Activated CD4-positive, alpha-beta memory T cell treated with anti-CD3 and anti-CD28 coated beads for 36 hours (primary cell): ENCODE measurements around the gene GFOD1. TPM values are rescaled to one million over a fixed set of nuclear protein-coding genes. Genes with fewer than 3 reads are reported as not detected.
A peak's percentile ranks its signal among the peaks of the same experiment; 100 is the strongest.

Experiments
- CTCF ChIA-PET: fragments of 350-600 bp; sonication (Branson Sonifier 250); formaldehyde crosslinking; loops from one replicate; lab custom pipeline; 2021; ENCODE audit warnings: antibody characterized with exemption, inconsistent platforms; lab: Charles Lee
- POLR2A ChIA-PET: fragments of 350-600 bp; sonication (Branson Sonifier 250); formaldehyde crosslinking; loops from one replicate; lab custom pipeline; 2021; ENCODE audit warnings: antibody characterized with exemption; lab: Charles Lee
- DNase-seq: peaks from one replicate; pipeline ENCODE4 v3.0.0-alpha.2; 2020
- H3K27ac Mint-ChIP-seq: one replicate; pipeline ENCODE4 v1.8.0; 2021; ENCODE audit warnings: mixed read lengths
- H3K27me3 Mint-ChIP-seq: one replicate; pipeline ENCODE4 v1.8.0; 2021; ENCODE audit warnings: mixed read lengths
- H3K36me3 Mint-ChIP-seq: one replicate; pipeline ENCODE4 v1.8.0; 2021; ENCODE audit warnings: mixed read lengths
- H3K4me1 Mint-ChIP-seq: one replicate; pipeline ENCODE4 v1.8.0; 2021; ENCODE audit warnings: low read depth, mixed read lengths
- H3K4me3 Mint-ChIP-seq: one replicate; pipeline ENCODE4 v1.8.0; 2021; ENCODE audit warnings: mild to moderate bottlenecking, mixed read lengths
- H3K9me3 Mint-ChIP-seq: one replicate; pipeline ENCODE4 v1.8.0; 2021; ENCODE audit warnings: mixed read lengths
- intact Hi-C: fragments of 100-400 bp; cut with micrococcal nuclease; formaldehyde crosslinking; loops from one replicate; pipeline ENCODE4 v1.15.1; 2023
- total RNA-seq, 2 experiments: library from RNA; stranded (reverse); gene quantifications; one replicate each; pipeline ENCODE4 v1.2.3, GENCODE V29; 2021

GFOD1 gene
- total RNA-seq, 2 experiments from 2014 or later: 2.3 to 2.4 TPM

- no peak overlapping the region for H3K4me3 Mint-ChIP-seq
- H3K9me3 Mint-ChIP-seq: no peaks in the 10 kb centered on the region
- ChIA-PET CTCF (interaction anchor here (0.7 to 0.8 kb wide), 4 partner anchors 28 to 148 kb away, joined by 3 to 4 read pairs (median 3); partner anchors contain the start of gene SIRT5), POLR2A (interaction anchor here (0.8 to 3.0 kb wide), 4 partner anchors 28 to 149 kb away, joined by 3 to 13 read pairs (median 4); partner anchors contain the start of gene SIRT5)
- DNase-seq: peak; percentile 60
- no peak overlapping the region for H3K27ac Mint-ChIP-seq
- H3K27me3 Mint-ChIP-seq: no peaks in the 10 kb centered on the region
- no peaks in the 10 kb centered on the region for H3K36me3 Mint-ChIP-seq
- peaks cover 51% of the 10 kb centered on the region for H3K4me1 Mint-ChIP-seq
- intact Hi-C loops: loop anchor here (5.0 kb wide), 2 partner anchors 89 to 1116 kb away; no protein-coding TSS in a partner anchor
These were observed 61.2 kb downstream of the GFOD1 start for GRCh38 chr6:13425943-13426931.

GRCh38 chr6:13425270-13425873, 62.0 kb downstream of the GFOD1 start:
- no peak for DNase-seq
- H3K27ac Mint-ChIP-seq: no peak overlapping the region
- H3K36me3 Mint-ChIP-seq: no peaks in the 10 kb centered on the region
- CTCF ChIA-PET: interaction anchor here (0.7 to 0.8 kb wide), 2 partner anchors 29 to 149 kb away, joined by 3 to 4 read pairs; partner anchors contain the start of gene SIRT5
- POLR2A ChIA-PET: interaction anchor here (0.8 to 3.0 kb wide), 4 partner anchors 29 to 149 kb away, joined by 3 to 13 read pairs (median 4); partner anchors contain the start of gene SIRT5
- H3K27me3 Mint-ChIP-seq: no peaks in the 10 kb centered on the region
- intact Hi-C loops: loop anchor here (5.0 kb wide), 2 partner anchors 88 to 1117 kb away; no protein-coding TSS in a partner anchor
- H3K4me1 Mint-ChIP-seq: peaks cover 50% of the 10 kb centered on the region
- no peaks in the 10 kb centered on the region for H3K9me3 Mint-ChIP-seq
- no peak overlapping the region for H3K4me3 Mint-ChIP-seq

GRCh38 chr6:13423252-13423651, 64.1 kb downstream of the GFOD1 start:
- no peak for DNase-seq
- intact Hi-C loops: no loop called here
- ChIA-PET POLR2A (no interaction called here), CTCF (no interaction called here)
- Mint-ChIP-seq H3K36me3 (no peaks in the 10 kb centered on the region), H3K27me3 (no peaks in the 10 kb centered on the region), H3K9me3 (no peaks in the 10 kb centered on the region), H3K4me3 (no peak overlapping the region), H3K27ac (no peak overlapping the region), H3K4me1 (peaks cover 36% of the 10 kb centered on the region)

GRCh38 chr6:13422681-13423221, 64.6 kb downstream of the GFOD1 start:
- Mint-ChIP-seq H3K36me3 (no peaks in the 10 kb centered on the region), H3K27ac (no peak overlapping the region), H3K27me3 (no peaks in the 10 kb centered on the region), H3K4me1 (peaks cover 31% of the 10 kb centered on the region), H3K9me3 (no peaks in the 10 kb centered on the region), H3K4me3 (no peak overlapping the region)
- ChIA-PET POLR2A (no interaction called here), CTCF (no interaction called here)
- intact Hi-C loops: no loop called here
- DNase-seq: no peak

GRCh38 chr6:13421425-13422059, 65.9 kb downstream of the GFOD1 start:
- H3K4me1 Mint-ChIP-seq: peaks cover 22% of the 10 kb centered on the region
- POLR2A ChIA-PET: no interaction called here
- no peaks in the 10 kb centered on the region for H3K27me3 Mint-ChIP-seq
- H3K36me3 Mint-ChIP-seq: no peaks in the 10 kb centered on the region
- H3K27ac Mint-ChIP-seq: no peak overlapping the region
- no peak for DNase-seq
- CTCF ChIA-PET: no interaction called here
- no peaks in the 10 kb centered on the region for H3K9me3 Mint-ChIP-seq
- intact Hi-C loops: no loop called here
- H3K4me3 Mint-ChIP-seq: no peak overlapping the region

GRCh38 chr6:13420269-13420668, 67.1 kb downstream of the GFOD1 start:
- Mint-ChIP-seq H3K4me1 (peaks cover 9% of the 10 kb centered on the region), H3K36me3 (no peaks in the 10 kb centered on the region), H3K4me3 (no peak overlapping the region), H3K27me3 (no peaks in the 10 kb centered on the region), H3K9me3 (no peaks in the 10 kb centered on the region), H3K27ac (no peak overlapping the region)
- ChIA-PET CTCF (no interaction called here), POLR2A (no interaction called here)
- no peak for DNase-seq
- intact Hi-C loops: no loop called here

- Mint-ChIP-seq H3K27ac (no peak overlapping the region), H3K4me3 (no peak overlapping the region), H3K27me3 (no peaks in the 10 kb centered on the region), H3K9me3 (no peaks in the 10 kb centered on the region), H3K36me3 (no peaks in the 10 kb centered on the region), H3K4me1 (peaks cover 6% of the 10 kb centered on the region)
- DNase-seq: no peak
- ChIA-PET CTCF (no interaction called here), POLR2A (no interaction called here)
- intact Hi-C loops: no loop called here
These were observed 67.8 kb downstream of the GFOD1 start for GRCh38 chr6:13419422-13420195.

GRCh38 chr6:13418844-13419243, 68.6 kb downstream of the GFOD1 start:
- intact Hi-C loops: no loop called here
- Mint-ChIP-seq H3K4me3 (no peak overlapping the region), H3K4me1 (peaks cover 6% of the 10 kb centered on the region), H3K27me3 (no peaks in the 10 kb centered on the region), H3K27ac (no peak overlapping the region), H3K36me3 (no peaks in the 10 kb centered on the region), H3K9me3 (no peaks in the 10 kb centered on the region)
- POLR2A ChIA-PET: no interaction called here
- DNase-seq: no peak
- CTCF ChIA-PET: no interaction called here

GRCh38 chr6:13417954-13418353, 69.4 kb downstream of the GFOD1 start:
- POLR2A ChIA-PET: no interaction called here
- Mint-ChIP-seq H3K9me3 (no peaks in the 10 kb centered on the region), H3K27me3 (no peaks in the 10 kb centered on the region), H3K27ac (no peak overlapping the region), H3K4me1 (peaks cover 6% of the 10 kb centered on the region), H3K4me3 (no peak overlapping the region), H3K36me3 (no peaks in the 10 kb centered on the region)
- DNase-seq: no peak
- CTCF ChIA-PET: no interaction called here
- intact Hi-C loops: no loop called here

- intact Hi-C loops: no loop called here
- Mint-ChIP-seq H3K9me3 (no peaks in the 10 kb centered on the region), H3K27me3 (no peaks in the 10 kb centered on the region), H3K4me1 (peaks cover 6% of the 10 kb centered on the region), H3K4me3 (no peak overlapping the region), H3K27ac (no peak overlapping the region), H3K36me3 (no peaks in the 10 kb centered on the region)
- CTCF ChIA-PET: no interaction called here
- POLR2A ChIA-PET: no interaction called here
- no peak for DNase-seq
These were observed 70.0 kb downstream of the GFOD1 start for GRCh38 chr6:13417431-13417830.

GRCh38 chr6:13415283-13415682, 72.1 kb downstream of the GFOD1 start:
- DNase-seq: no peak
- intact Hi-C loops: no loop called here
- Mint-ChIP-seq H3K4me1 (peaks cover under 1% of the 10 kb centered on the region), H3K4me3 (no peak overlapping the region), H3K27me3 (no peaks in the 10 kb centered on the region), H3K9me3 (no peaks in the 10 kb centered on the region), H3K27ac (no peak overlapping the region), H3K36me3 (no peaks in the 10 kb centered on the region)
- CTCF ChIA-PET: no interaction called here
- POLR2A ChIA-PET: no interaction called here
